EH (cell line): ENCODE data around the gene KARS1.
"Not testable (repeated sequence)": the region's sequence is repeated elsewhere in the genome, so short reads cannot be mapped to it uniquely, and the experiment has no call there.

ENCODE experiments used
- DNase-seq: peaks from one replicate; pipeline ENCODE4 v3.0.0-alpha.2; 2015; ENCODE audit warnings: low read depth

KARS1 gene

GRCh38 chr16:75624921-75625334 lies 22.5 kb downstream of the KARS1 start:
- peak; percentile 49 for DNase-seq

- peak; percentile 98 for DNase-seq
Observed at GRCh38 chr16:75622761-75623605, 24.5 kb downstream of the KARS1 start, which contains the start of gene ADAT1. ADAT1 (minus strand) TSS chr16:75623281; CDS start chr16:75620799, 2,482 bp downstream.

GRCh38 chr16:75621170-75621477 lies 26.3 kb downstream of the KARS1 start:
- peak; percentile 61 for DNase-seq

GRCh38 chr16:75620326-75621169 lies 26.9 kb downstream of the KARS1 start:
- no peak for DNase-seq

GRCh38 chr16:75618780-75619179 lies 28.7 kb downstream of the KARS1 start:
- DNase-seq = no peak

- no peak for DNase-seq
Observed at GRCh38 chr16:75617121-75617520, 30.3 kb downstream of the KARS1 start.

- DNase-seq = no peak
Observed at GRCh38 chr16:75616521-75617010, 30.9 kb downstream of the KARS1 start.

GRCh38 chr16:75615619-75616018 lies 31.8 kb downstream of the KARS1 start:
- DNase-seq = no peak

GRCh38 chr16:75614066-75614897 lies 33.2 kb downstream of the KARS1 start:
- peak; percentile 82 for DNase-seq

- no peak for DNase-seq
Observed at GRCh38 chr16:75606507-75606906, 41.0 kb downstream of the KARS1 start.

GRCh38 chr16:75603241-75603640 lies 44.2 kb downstream of the KARS1 start:
- DNase-seq = no peak

GRCh38 chr16:75599452-75600277 lies 47.8 kb downstream of the KARS1 start:
- peak; percentile 24 for DNase-seq

- peak; percentile 68 for DNase-seq
Observed at GRCh38 chr16:75593825-75594820, 53.3 kb downstream of the KARS1 start.

- DNase-seq = no peak
Observed at GRCh38 chr16:75593308-75593707, 54.2 kb downstream of the KARS1 start.

- DNase-seq = not testable (repeated sequence)
Observed at GRCh38 chr16:75591927-75592326, 55.5 kb downstream of the KARS1 start.

- peak; percentile 58 for DNase-seq
Observed at GRCh38 chr16:75590920-75591843, 56.3 kb downstream of the KARS1 start.

- DNase-seq = no peak
Observed at GRCh38 chr16:75589306-75589705, 58.2 kb downstream of the KARS1 start.

- no peak for DNase-seq
Observed at GRCh38 chr16:75588716-75589115, 58.7 kb downstream of the KARS1 start.

GRCh38 chr16:75584108-75584507 lies 63.4 kb downstream of the KARS1 start:
- no peak for DNase-seq
